GM12878 (cell line): ENCODE results near the gene S100A16. TPM values are rescaled to one million over a fixed set of nuclear protein-coding genes. Genes with fewer than 3 reads are reported as not detected.

ENCODE experiments used
- ATAC-seq: fragments of 200-7000 bp; cut with Tn5 transposase; 3 replicates; pipeline ENCODE4 v1.9.1; 2020; ENCODE audit warnings: mild to moderate bottlenecking, moderate library complexity
- BruUV-seq: library from RNA; stranded (reverse); fragments of 400-500 nt; replicated peaks from 2 replicates; lab custom pipeline; 2021; lab: Mats Ljungman, UMichigan
- CTCF ChIA-PET: fragments of 300-600 bp; sonication (Branson Sonifier 250); formaldehyde crosslinking; extraction: SDS; loops from one replicate; lab custom pipeline; 2021; ENCODE audit warnings: inconsistent platforms; lab: Yijun Ruan, JAX
- POLR2A ChIA-PET: fragments of 350-600 bp; formaldehyde crosslinking; extraction: SDS; loops from one replicate; lab custom pipeline; 2021; ENCODE audit warnings: inconsistent platforms; lab: Charles Lee
- RAD21 ChIA-PET: fragments of 300-600 bp; sonication (Branson Sonifier 250); formaldehyde crosslinking; loops from one replicate; lab custom pipeline; 2023; ENCODE audit warnings: antibody characterized with exemption; ENCODE audit not compliant: unreplicated experiment; lab: Charles Lee
- SMC1A ChIA-PET: fragments of 300-600 bp; sonication (Branson Sonifier 250); formaldehyde crosslinking; loops from one replicate; lab custom pipeline; 2023; ENCODE audit not compliant: unreplicated experiment, uncharacterized antibody; lab: Charles Lee
- DNase-seq: peaks from one replicate; pipeline ENCODE4 v3.0.0-alpha.2; 2011; ENCODE audit warnings: low read depth, low spot score
- FAIRE-seq: peaks from 3 replicates; lab custom pipeline; 2011; peaks lifted over from hg19 to GRCh38; lab: Jason Lieb, UNC
- H2AFZ ChIP-seq: 2 replicates; pipeline ENCODE4 v1.6.0; 2011; ENCODE audit warnings: low read depth, low read length, control low read depth; ENCODE audit not compliant: control insufficient read depth
- H3K27ac ChIP-seq: 2 replicates; pipeline ENCODE4 v1.5.1; 2011; ENCODE audit warnings: control low read depth; ENCODE audit not compliant: control insufficient read depth, insufficient read depth
- H3K27me3 ChIP-seq, 2 experiments: replicated peaks in 1 of 2; 2 replicates each; pipeline versions ENCODE4 v1.6.0 to v1.6.1; 2011; ENCODE audit warnings: low read length in 1 of 2; ENCODE audit not compliant: control insufficient read depth in 2 of 2, insufficient read depth in 2 of 2
- H3K36me3 ChIP-seq, 2 experiments: 2 replicates each; pipeline ENCODE4 v1.5.1; 2011; ENCODE audit warnings: low read length in 1 of 2; ENCODE audit not compliant: control insufficient read depth in 2 of 2, insufficient read depth in 2 of 2
- H3K4me1 ChIP-seq: 2 replicates; pipeline ENCODE4 v1.6.1; 2011; ENCODE audit warnings: mild to moderate bottlenecking, low read length, moderate library complexity, mixed read lengths; ENCODE audit not compliant: control insufficient read depth, insufficient read depth
- H3K4me2 ChIP-seq: 2 replicates; pipeline ENCODE4 v1.6.0; 2011; ENCODE audit warnings: control low read depth; ENCODE audit not compliant: control insufficient read depth, insufficient read depth
- H3K4me3 ChIP-seq: fragments of 200-600 bp; sonication (generic); 2 replicates; pipeline ENCODE4 v1.5.1; 2016
- H3K79me2 ChIP-seq: 2 replicates; pipeline ENCODE4 v1.6.0; 2011; ENCODE audit warnings: low read length; ENCODE audit not compliant: control insufficient read depth, insufficient read depth
- H3K9ac ChIP-seq: 2 replicates; pipeline ENCODE4 v1.8.0; 2011; ENCODE audit warnings: low read length, control low read depth, mixed read lengths; ENCODE audit not compliant: control insufficient read depth, insufficient read depth
- H3K9me3 ChIP-seq: replicated peaks from 3 replicates; pipeline ENCODE4 v1.5.1; 2011; ENCODE audit warnings: mild to moderate bottlenecking, low read length; ENCODE audit not compliant: control insufficient read depth, insufficient read depth
- H4K20me1 ChIP-seq: 2 replicates; pipeline ENCODE4 v1.6.0; 2011; ENCODE audit not compliant: control insufficient read depth, insufficient read depth
- EP300 ChIP-seq, 2 experiments: fragments of 150-350 bp in 1 of 2; IDR thresholded peaks; 2 replicates each; pipeline ENCODE4 v1.6.1; 2011 to 2012; ENCODE audit warnings: low read depth in 2 of 2, low read length in 2 of 2, borderline replicate concordance in 1 of 2, improper control_type of control experiment in 1 of 2, inconsistent platforms in 1 of 2; ENCODE audit not compliant: control insufficient read depth in 1 of 2
- JUND ChIP-seq: IDR thresholded peaks from 2 replicates; pipeline ENCODE4 v1.6.1; 2012; ENCODE audit warnings: low read depth, mild to moderate bottlenecking, low read length, improper control_type of control experiment, moderate library complexity
- MYC ChIP-seq: IDR thresholded peaks from 2 replicates; pipeline ENCODE4 v1.6.1; 2011; ENCODE audit warnings: mild to moderate bottlenecking, low read length, moderate library complexity, inconsistent platforms; ENCODE audit not compliant: insufficient read depth, insufficient replicate concordance, insufficient read length, severe bottlenecking
- NFYA ChIP-seq: IDR thresholded peaks from 2 replicates; pipeline ENCODE4 v1.6.1; 2011; ENCODE audit warnings: low read depth, mild to moderate bottlenecking, low read length, improper control_type of control experiment, borderline replicate concordance
- NR2C1 ChIP-seq: fragments of 450-650 bp; IDR thresholded peaks from 2 replicates; pipeline ENCODE4 v1.6.1; 2017; ENCODE audit warnings: antibody characterized with exemption, mild to moderate bottlenecking, moderate library complexity
- RAD51 ChIP-seq: fragments of 450-650 bp; IDR thresholded peaks from 2 replicates; pipeline ENCODE4 v1.6.1; 2016; ENCODE audit warnings: moderate library complexity, mild to moderate bottlenecking, inconsistent platforms
- RFX5 ChIP-seq: IDR thresholded peaks from 2 replicates; pipeline ENCODE4 v1.6.1; 2011; ENCODE audit warnings: low read depth, low read length, improper control_type of control experiment
- SKIL ChIP-seq: fragments of 450-650 bp; IDR thresholded peaks from 2 replicates; pipeline ENCODE4 v1.6.1; 2017; ENCODE audit warnings: mild to moderate bottlenecking, low read depth, inconsistent platforms; ENCODE audit not compliant: poor library complexity, severe bottlenecking
- ZBTB4 ChIP-seq: fragments of 450-650 bp; formaldehyde crosslinking; IDR thresholded peaks from 2 replicates; pipeline ENCODE4 v1.4.0; 2022; ENCODE audit warnings: mild to moderate bottlenecking, moderate library complexity
- ZNF217 ChIP-seq: fragments of 450-650 bp; IDR thresholded peaks from 2 replicates; pipeline ENCODE4 v1.6.1; 2017; ENCODE audit warnings: antibody characterized with exemption, mild to moderate bottlenecking
- ZSCAN29 ChIP-seq: fragments of 450-650 bp; IDR thresholded peaks from 2 replicates; pipeline ENCODE4 v1.6.1; 2017; ENCODE audit warnings: mild to moderate bottlenecking, moderate library complexity
- whole genome bisulfite sequencing: methylation state at CpG from one replicate; pipeline ENCODE4 v1.1.6; 2016; ENCODE audit warnings: low lambda C conversion rate; ENCODE audit not compliant: insufficient replicate concordance, insufficient coverage; ENCODE audit errors: missing lambda C conversion rate; 5-methylcytosine and 5-hydroxymethylcytosine counted together
- in situ Hi-C: fragments of 300-500 bp; cut with MboI; formaldehyde crosslinking; loops from 9 replicates; pipeline ENCODE4 v1.14.3; 2018; ENCODE audit warnings: mixed read lengths
- intact Hi-C: fragments of 100-400 bp; cut with micrococcal nuclease; formaldehyde crosslinking; loops from one replicate; pipeline ENCODE4 v1.14.2; 2022; ENCODE audit not compliant: unreplicated experiment
- polyA plus RNA-seq, 11 experiments: library from polyadenylated mRNA; depleted of rRNA in 4 of 11; unstranded in 6 of 11; stranded (reverse) in 5 of 11; fragments of >200 nt; fragmentation: Nextera tagmentation in 4 of 11; fragmentation: Illumina TruSeq in 1 of 11; extraction: Ambion mirVana in 4 of 11; extraction: Trizol in 1 of 11; gene quantifications; 1 replicate in 1 of 11; 2 replicates in 10 of 11; pipeline versions ENCODE4 v1.2.1 to v1.2.3, GENCODE V29; 2011 to 2016; ENCODE audit warnings: inconsistent platforms in 2 of 11, missing spikeins in 2 of 11, low read depth in 1 of 11
- total RNA-seq, 4 experiments: library from RNA; depleted of rRNA in 3 of 4; stranded (reverse); fragments of >200 nt in 3 of 4; fragmentation: Illumina TruSeq in 1 of 4; extraction: Trizol in 1 of 4; gene quantifications; 2 replicates each; pipeline versions ENCODE4 v1.2.1 to v1.2.3, GENCODE V29; 2013 to 2021

S100A16 gene
- total and polyA plus RNA-seq, 10 of the 15 experiments (the other 5 are each of a cell fraction or from before 2014, with no cell fraction given) = 0.14 to 0.51 (median 0.25) TPM; not detected in 6

GRCh38 chr1:153624965-153625611 is 12.2 kb upstream of the S100A16 start (continued):
- TF ChIP-seq ZSCAN29 = no peak

- CTCF ChIA-PET = interaction anchor here (1.3 to 3.0 kb wide), 5 partner anchors 9 to 270 kb away, joined by 4 to 14 read pairs (median 8); partner anchors contain the start of gene CHTOP
- Histone ChIP-seq H3K4me2 (no peak overlapping the region; the same call in 1 of the 2 replicates), H3K9ac (no peak overlapping the region), H4K20me1 (no peaks in the 10 kb centered on the region), H3K79me2 (no peaks in the 10 kb centered on the region), H3K9me3 (no peaks in the 10 kb centered on the region), H3K36me3 (no peaks in the 10 kb centered on the region), H2AFZ (peak overlapping the region; percentile 42), H3K27me3 (no peaks in the 10 kb centered on the region), H3K4me1 (peaks cover 14% of the 10 kb centered on the region), H3K4me3 (no peak overlapping the region), H3K27ac (no peak overlapping the region)
- intact Hi-C loops (no loop called here), in situ Hi-C loops (no loop called here)
- DNase-seq (no peak), FAIRE-seq (no peak), ATAC-seq (no peak)
- POLR2A ChIA-PET = interaction anchor here (0.6 to 1.5 kb wide), 5 partner anchors 8 to 109 kb away, joined by 3 to 6 read pairs (median 3); partner anchors contain the start of gene CHTOP
- BruUV-seq = no TSS peak
- RAD21 ChIA-PET = interaction anchor here (0.9 kb wide), 1 partner anchor 88 kb away, joined by 3 read pairs; the partner anchor contains the start of gene S100A6
- SMC1A ChIA-PET = interaction anchor here (0.6 to 2.6 kb wide), 3 partner anchors 49 to 113 kb away, joined by 3 to 12 read pairs (median 3); no protein-coding TSS in a partner anchor
- 62% methylated on average over 6 of the region's 7 CpGs for WGBS
- TF ChIP-seq MYC (no peak), NR2C1 (no peak), SKIL (no peak), JUND (no peak), RFX5 (no peak), EP300 (IDR thresholded peaks at IDR 0.05; ENCODE audit: borderline replicate concordance in 1 of 2, control insufficient read depth in 1 of 2, low read depth in 2 of 2, low read length in 2 of 2) (no peak), ZNF217 (no peak), ZBTB4 (CRISPR knock-in tag) (no peak), NFYA (no peak), RAD51 (no peak)
These were observed 10.2 kb upstream of the S100A16 start for GRCh38 chr1:153623101-153623500.
